Measurements from ENCODE around the gene MRPL10. TPM values are rescaled to one million over a fixed set of nuclear protein-coding genes. Genes with fewer than 3 reads are reported as not detected.

Gene MRPL10
- total RNA-seq, 4 donors from 2014 or later = 23.4 to 33.4 (median 29.9) TPM

- DNase-seq (ENCODE audit: low spot score in 2 of 2) = no peak
These were observed 24.5 kb downstream of the MRPL10 start for GRCh38 chr17:47806913-47807255.

GRCh38 chr17:47806026-47806912 is 25.1 kb downstream of the MRPL10 start:
- no peaks in the 10 kb centered on the region for H3K9me3 ChIP-seq
- TF ChIP-seq CTCF (IDR thresholded peaks at IDR 0.05) (no peak), EP300 (IDR thresholded peaks at IDR 0.05) (no peak), POLR2A (IDR thresholded peaks at IDR 0.05) (no peak)
- H3K27me3 ChIP-seq = no peaks in the 10 kb centered on the region
- peaks cover 0 to 50% (median 21%) of the 10 kb centered on the region in 3 donors for H3K36me3 ChIP-seq
- no peak overlapping the region for H3K27ac ChIP-seq
- H3K4me1 ChIP-seq = peaks cover 0 to 15% (median 3%) of the 10 kb centered on the region in 4 donors
- no peak for DNase-seq (ENCODE audit: low spot score in 2 of 2)
- WGBS, 2 donors = 88 to 89% methylated on average over 15 to 16 of the region's 16 CpGs
- no peak overlapping the region for H3K4me3 ChIP-seq

More at GRCh38 chr17:47806913-47807255, 24.5 kb downstream of the MRPL10 start:
- H3K27ac ChIP-seq = no peak overlapping the region
- no peaks in the 10 kb centered on the region for H3K27me3 ChIP-seq
- 91 to 94% methylated on average over 9 of the region's 9 CpGs for WGBS, 2 donors
- H3K4me3 ChIP-seq = no peak overlapping the region
- peaks cover 0 to 18% (median 3%) of the 10 kb centered on the region in 4 donors for H3K4me1 ChIP-seq
- peaks cover 0 to 55% (median 21%) of the 10 kb centered on the region in 3 donors for H3K36me3 ChIP-seq
- TF ChIP-seq EP300 (IDR thresholded peaks at IDR 0.05) (no peak), POLR2A (IDR thresholded peaks at IDR 0.05) (no peak), CTCF (IDR thresholded peaks at IDR 0.05) (no peak)
- H3K9me3 ChIP-seq = no peaks in the 10 kb centered on the region

GRCh38 chr17:47804461-47804860 is 26.9 kb downstream of the MRPL10 start:
- no peak overlapping the region for H3K4me3 ChIP-seq
- no peak for TF ChIP-seq CTCF (IDR thresholded peaks at IDR 0.05)
- no peak for TF ChIP-seq POLR2A (IDR thresholded peaks at IDR 0.05)
- no peak for TF ChIP-seq EP300 (IDR thresholded peaks at IDR 0.05)
- H3K27ac ChIP-seq = no peak overlapping the region
- 72 to 80% methylated on average over 3 of the region's 3 CpGs for WGBS, 2 donors
- DNase-seq (ENCODE audit: low spot score in 2 of 2) = no peak
- H3K4me1 ChIP-seq = no peaks in the 10 kb centered on the region
- no peaks in the 10 kb centered on the region for H3K27me3 ChIP-seq
- H3K36me3 ChIP-seq = peaks cover 0 to 36% (median 20%) of the 10 kb centered on the region in 3 donors
- no peaks in the 10 kb centered on the region for H3K9me3 ChIP-seq

GRCh38 chr17:47803751-47804150 is 27.6 kb downstream of the MRPL10 start:
- DNase-seq (ENCODE audit: low spot score in 2 of 2) = no peak
- Histone ChIP-seq H3K4me3 (no peak overlapping the region), H3K27ac (no peak overlapping the region), H3K4me1 (no peaks in the 10 kb centered on the region), H3K36me3 (peaks cover 0 to 29% (median 14%) of the 10 kb centered on the region in 3 donors), H3K27me3 (no peaks in the 10 kb centered on the region), H3K9me3 (no peaks in the 10 kb centered on the region)
- WGBS, 2 donors = 66 to 74% methylated on average over 6 of the region's 6 CpGs
- no peak for TF ChIP-seq EP300 (IDR thresholded peaks at IDR 0.05)
- TF ChIP-seq CTCF (IDR thresholded peaks at IDR 0.05) = no peak
- no peak for TF ChIP-seq POLR2A (IDR thresholded peaks at IDR 0.05)

GRCh38 chr17:47803201-47803600 is 28.1 kb downstream of the MRPL10 start:
- Histone ChIP-seq H3K27ac (no peak overlapping the region), H3K27me3 (no peaks in the 10 kb centered on the region), H3K36me3 (peaks cover 0 to 24% (median 12%) of the 10 kb centered on the region in 3 donors), H3K4me3 (no peak overlapping the region), H3K9me3 (no peaks in the 10 kb centered on the region), H3K4me1 (no peaks in the 10 kb centered on the region)
- no peak for DNase-seq (ENCODE audit: low spot score in 2 of 2)
- WGBS, 2 donors = 50 to 63% methylated on average over 5 of the region's 5 CpGs
- no peak for TF ChIP-seq EP300 (IDR thresholded peaks at IDR 0.05)
- TF ChIP-seq POLR2A (IDR thresholded peaks at IDR 0.05) = no peak
- no peak for TF ChIP-seq CTCF (IDR thresholded peaks at IDR 0.05)

Data from tibial nerve (tissue), 4 donors.